ENCODE measurements around the gene ANGPTL4.
"Not testable (repeated sequence)": the region's sequence is repeated elsewhere in the genome, so short reads cannot be mapped to it uniquely, and the experiment has no call there.

ANGPTL4 gene

GRCh38 chr19:8338835-8339234 lies 25.1 kb upstream of the ANGPTL4 start:
- Histone ChIP-seq H3K9me3 (ENCODE audit: low read length) (no peaks in the 10 kb centered on the region), H3F3A (ENCODE audit: insufficient read depth, low read length) (no peaks in the 10 kb centered on the region), H3K27me3 (ENCODE audit: insufficient read depth, low read length) (0 out of 2 replicates have a peak, but pooled peaks cover 7% of the 10 kb centered on the region), H3K9me2 (ENCODE audit: low read depth, low read length) (no peaks in the 10 kb centered on the region), H3K4me3 (ENCODE audit: low read depth, low read length, poor library complexity, severe bottlenecking) (no peak overlapping the region), H2AFZ (ENCODE audit: low read length) (no peak overlapping the region), H3K27ac (ENCODE audit: low read depth, low read length, poor library complexity, severe bottlenecking) (no peak overlapping the region), H3K9ac (ENCODE audit: low read length) (no peak overlapping the region), H3K4me1 (ENCODE audit: insufficient read depth, low read length, severe bottlenecking) (peaks cover 5% of the 10 kb centered on the region), H3K79me2 (ENCODE audit: insufficient read depth, low read length) (no peaks in the 10 kb centered on the region), H4K20me1 (ENCODE audit: insufficient read depth, low read length) (no peaks in the 10 kb centered on the region), H3K36me3 (ENCODE audit: insufficient read depth, low read length) (no peaks in the 10 kb centered on the region), H3K4me2 (ENCODE audit: low read length) (no peak overlapping the region)
- TF ChIP-seq EZH2 (IDR thresholded peaks at IDR 0.05; ENCODE audit: borderline replicate concordance, low read length) (no peak), CTCF (IDR thresholded peaks at IDR 0.05; ENCODE audit: low read length) (no peak)

- H3K4me3 ChIP-seq (ENCODE audit: low read depth, low read length, poor library complexity, severe bottlenecking) = no peak overlapping the region
- H3K4me2 ChIP-seq (ENCODE audit: low read length) = no peak overlapping the region
- H3K4me1 ChIP-seq (ENCODE audit: insufficient read depth, low read length, severe bottlenecking) = peaks cover 5% of the 10 kb centered on the region
- no peaks in the 10 kb centered on the region for H3K9me3 ChIP-seq (ENCODE audit: low read length)
- H3K36me3 ChIP-seq (ENCODE audit: insufficient read depth, low read length) = no peaks in the 10 kb centered on the region
- H3K9ac ChIP-seq (ENCODE audit: low read length) = no peak overlapping the region
- no peak overlapping the region for H3K27ac ChIP-seq (ENCODE audit: low read depth, low read length, poor library complexity, severe bottlenecking)
- H3K27me3 ChIP-seq (ENCODE audit: insufficient read depth, low read length) = 0 out of 2 replicates have a peak, but pooled peaks cover 7% of the 10 kb centered on the region
- no peak overlapping the region for H2AFZ ChIP-seq (ENCODE audit: low read length)
- H4K20me1 ChIP-seq (ENCODE audit: insufficient read depth, low read length) = no peaks in the 10 kb centered on the region
- no peaks in the 10 kb centered on the region for H3K79me2 ChIP-seq (ENCODE audit: insufficient read depth, low read length)
- TF ChIP-seq EZH2 (IDR thresholded peaks at IDR 0.05; ENCODE audit: borderline replicate concordance, low read length) = no peak
- TF ChIP-seq CTCF (IDR thresholded peaks at IDR 0.05; ENCODE audit: low read length) = no peak
- H3K9me2 ChIP-seq (ENCODE audit: low read depth, low read length) = no peaks in the 10 kb centered on the region
- no peaks in the 10 kb centered on the region for H3F3A ChIP-seq (ENCODE audit: insufficient read depth, low read length)
Observed at GRCh38 chr19:8340341-8341096, 23.4 kb upstream of the ANGPTL4 start.

- H3K79me2 ChIP-seq (ENCODE audit: insufficient read depth, low read length); H3F3A ChIP-seq (ENCODE audit: insufficient read depth, low read length); H3K4me2 ChIP-seq (ENCODE audit: low read length); H2AFZ ChIP-seq (ENCODE audit: low read length); H3K9ac ChIP-seq (ENCODE audit: low read length); H3K9me3 ChIP-seq (ENCODE audit: low read length); H3K4me1 ChIP-seq (ENCODE audit: insufficient read depth, low read length, severe bottlenecking); H3K4me3 ChIP-seq (ENCODE audit: low read depth, low read length, poor library complexity, severe bottlenecking); H3K27me3 ChIP-seq (ENCODE audit: insufficient read depth, low read length); H3K9me2 ChIP-seq (ENCODE audit: low read depth, low read length); H3K36me3 ChIP-seq (ENCODE audit: insufficient read depth, low read length); H4K20me1 ChIP-seq (ENCODE audit: insufficient read depth, low read length); H3K27ac ChIP-seq (ENCODE audit: low read depth, low read length, poor library complexity, severe bottlenecking): not testable (repeated sequence)
Observed at GRCh38 chr19:8341504-8341903, 22.5 kb upstream of the ANGPTL4 start.

GRCh38 chr19:8342316-8342683 lies 21.7 kb upstream of the ANGPTL4 start:
- Histone ChIP-seq H3K9me2 (ENCODE audit: low read depth, low read length) (no peaks in the 10 kb centered on the region), H3K4me1 (ENCODE audit: insufficient read depth, low read length, severe bottlenecking) (peaks cover 5% of the 10 kb centered on the region), H3K36me3 (ENCODE audit: insufficient read depth, low read length) (no peaks in the 10 kb centered on the region), H3K27ac (ENCODE audit: low read depth, low read length, poor library complexity, severe bottlenecking) (no peak overlapping the region), H3K9me3 (ENCODE audit: low read length) (no peaks in the 10 kb centered on the region), H3K4me2 (ENCODE audit: low read length) (no peak overlapping the region), H3K79me2 (ENCODE audit: insufficient read depth, low read length) (no peaks in the 10 kb centered on the region), H3F3A (ENCODE audit: insufficient read depth, low read length) (no peaks in the 10 kb centered on the region), H3K27me3 (ENCODE audit: insufficient read depth, low read length) (0 out of 2 replicates have a peak, but pooled peaks cover 7% of the 10 kb centered on the region), H4K20me1 (ENCODE audit: insufficient read depth, low read length) (no peaks in the 10 kb centered on the region), H3K4me3 (ENCODE audit: low read depth, low read length, poor library complexity, severe bottlenecking) (no peak overlapping the region), H3K9ac (ENCODE audit: low read length) (no peak overlapping the region), H2AFZ (ENCODE audit: low read length) (no peak overlapping the region)
- no peak for TF ChIP-seq EZH2 (IDR thresholded peaks at IDR 0.05; ENCODE audit: borderline replicate concordance, low read length)
